Peyer's patch (tissue), 4 donors: ENCODE data around the gene CNR2. TPM values are rescaled to one million over a fixed set of nuclear protein-coding genes. Genes with fewer than 3 reads are reported as not detected.
A peak's percentile ranks its signal among the peaks of the same experiment; 100 is the strongest.

Experiments
- DNase-seq, 3 donors: peaks; one replicate each; pipeline ENCODE4 v3.0.0-alpha.2; 2017 to 2019
- H3K27ac ChIP-seq, 4 donors: fragments of 200-600 bp; sonication (generic); one replicate each; pipeline ENCODE4 v1.5.1; 2016 to 2019
- H3K27me3 ChIP-seq, 2 donors: fragments of 200-600 bp; sonication (generic); one replicate each; pipeline ENCODE4 v1.5.1; 2019
- H3K36me3 ChIP-seq, 3 donors: fragments of 200-600 bp; sonication (generic); one replicate each; pipeline ENCODE4 v1.5.1; 2016 to 2019
- H3K4me1 ChIP-seq, 4 donors: fragments of 200-600 bp; sonication (generic); one replicate each; pipeline ENCODE4 v1.5.1; 2016 to 2019
- H3K4me3 ChIP-seq, 4 donors: fragments of 200-600 bp; sonication (generic); 1 replicate in 3 of 4; 2 replicates in 1 of 4; pipeline ENCODE4 v1.5.1; 2016 to 2019; ENCODE audit warnings: mild to moderate bottlenecking in 1 of 4
- H3K9me3 ChIP-seq, 4 donors: fragments of 200-600 bp; sonication (generic); one replicate each; pipeline ENCODE4 v1.5.1; 2016 to 2019; ENCODE audit warnings: mild to moderate bottlenecking in 1 of 4
- CTCF ChIP-seq, 6 experiments: fragments of 450-650 bp in 4 of 6; fragments of 200-600 bp in 2 of 6; sonication (generic) in 1 of 6; IDR thresholded peaks; one replicate each; pipeline ENCODE4 v1.5.1; 2017 to 2019; ENCODE audit warnings: antibody characterized with exemption in 6 of 6, mild to moderate bottlenecking in 3 of 6, moderate library complexity in 1 of 6
- POLR2A ChIP-seq, 2 donors: fragments of 450-650 bp; IDR thresholded peaks; one replicate each; pipeline ENCODE4 v1.5.1; 2017; ENCODE audit warnings: antibody characterized with exemption in 2 of 2, mild to moderate bottlenecking in 2 of 2, moderate library complexity in 2 of 2
- total RNA-seq, 4 donors: library from RNA; depleted of rRNA; stranded (reverse); fragments of >200 nt; gene quantifications; one replicate each; pipeline ENCODE4 v1.1.0, GENCODE V29; 2016

Gene CNR2
- total RNA-seq, 4 donors from 2014 or later, result 0.54 to 13.2 (median 0.66) TPM; not detected in 1

GRCh38 chr1:23922321-23922943 lies 9.3 kb upstream of the CNR2 start:
- DNase-seq, result no peak
- H3K27ac ChIP-seq, result no peak overlapping the region

GRCh38 chr1:23916209-23917131 lies 3.3 kb upstream of the CNR2 start:
- H3K27ac ChIP-seq, result peak overlapping the region in 3 of 4 donors; percentile 1 to 59 (median 10)
- H3K4me3 ChIP-seq, result no peak overlapping the region
- peak; percentile 72 to 89 (median 80) for DNase-seq
- no peaks in the 10 kb centered on the region for H3K36me3 ChIP-seq
- H3K9me3 ChIP-seq, result no peaks in the 10 kb centered on the region
- peaks cover 0 to 19% (median 7%) of the 10 kb centered on the region in 4 donors for H3K4me1 ChIP-seq
- TF ChIP-seq POLR2A (IDR thresholded peaks at IDR 0.05), result no peak
- peak; percentile 31 to 84 (median 67) for TF ChIP-seq CTCF (IDR thresholded peaks at IDR 0.05)
- no peaks in the 10 kb centered on the region for H3K27me3 ChIP-seq

More at GRCh38 chr1:23922321-23922943, 9.3 kb upstream of the CNR2 start:
- no peaks in the 10 kb centered on the region for H3K36me3 ChIP-seq
- H3K4me1 ChIP-seq, result peaks cover 0 to 9% (median 0%) of the 10 kb centered on the region in 4 donors
- no peaks in the 10 kb centered on the region for H3K27me3 ChIP-seq
- no peak overlapping the region for H3K4me3 ChIP-seq
- no peaks in the 10 kb centered on the region for H3K9me3 ChIP-seq
- TF ChIP-seq POLR2A (IDR thresholded peaks at IDR 0.05), result no peak
- TF ChIP-seq CTCF (IDR thresholded peaks at IDR 0.05), result no peak

GRCh38 chr1:23915466-23915865 lies 2.3 kb upstream of the CNR2 start:
- no peak for TF ChIP-seq CTCF (IDR thresholded peaks at IDR 0.05)
- no peak for TF ChIP-seq POLR2A (IDR thresholded peaks at IDR 0.05)
- Histone ChIP-seq H3K4me3 (no peak overlapping the region), H3K36me3 (no peaks in the 10 kb centered on the region), H3K27ac (peak overlapping the region in 1 of 4 donors; percentile 83), H3K27me3 (no peaks in the 10 kb centered on the region), H3K9me3 (no peaks in the 10 kb centered on the region), H3K4me1 (peaks cover 0 to 19% (median 5%) of the 10 kb centered on the region in 4 donors)
- no peak for DNase-seq

- H3K27me3 ChIP-seq, result no peaks in the 10 kb centered on the region
- H3K4me3 ChIP-seq, result no peak overlapping the region
- H3K9me3 ChIP-seq, result no peaks in the 10 kb centered on the region
- H3K27ac ChIP-seq, result peak overlapping the region in 1 of 4 donors; percentile 83
- no peak for DNase-seq
- TF ChIP-seq CTCF (IDR thresholded peaks at IDR 0.05) (no peak), POLR2A (IDR thresholded peaks at IDR 0.05) (no peak)
- no peaks in the 10 kb centered on the region for H3K36me3 ChIP-seq
- peaks cover 0 to 19% (median 3%) of the 10 kb centered on the region in 4 donors for H3K4me1 ChIP-seq
Observed at GRCh38 chr1:23914921-23915320, 1.8 kb upstream of the CNR2 start.

GRCh38 chr1:23911921-23912320 lies 1.2 kb downstream of the CNR2 start:
- H3K27ac ChIP-seq, result peak overlapping the region in 2 of 4 donors; percentile 71 to 83
- H3K4me1 ChIP-seq, result peaks cover 0 to 19% (median 3%) of the 10 kb centered on the region in 4 donors
- no peak for DNase-seq
- no peak for TF ChIP-seq CTCF (IDR thresholded peaks at IDR 0.05)
- no peak for TF ChIP-seq POLR2A (IDR thresholded peaks at IDR 0.05)
- no peaks in the 10 kb centered on the region for H3K27me3 ChIP-seq
- peak overlapping the region in 2 of 4 donors; percentile 33 to 47 for H3K4me3 ChIP-seq
- no peaks in the 10 kb centered on the region for H3K9me3 ChIP-seq
- H3K36me3 ChIP-seq, result no peaks in the 10 kb centered on the region
